ENCODE results near the gene EFHD2. TPM values are rescaled to one million over a fixed set of nuclear protein-coding genes. Genes with fewer than 3 reads are reported as not detected.
"Not testable (repeated sequence)": the region's sequence is repeated elsewhere in the genome, so short reads cannot be mapped to it uniquely, and the experiment has no call there.

EFHD2 gene
- total RNA-seq, 1 donor from 2014 or later: 52.4 TPM

DNA sequence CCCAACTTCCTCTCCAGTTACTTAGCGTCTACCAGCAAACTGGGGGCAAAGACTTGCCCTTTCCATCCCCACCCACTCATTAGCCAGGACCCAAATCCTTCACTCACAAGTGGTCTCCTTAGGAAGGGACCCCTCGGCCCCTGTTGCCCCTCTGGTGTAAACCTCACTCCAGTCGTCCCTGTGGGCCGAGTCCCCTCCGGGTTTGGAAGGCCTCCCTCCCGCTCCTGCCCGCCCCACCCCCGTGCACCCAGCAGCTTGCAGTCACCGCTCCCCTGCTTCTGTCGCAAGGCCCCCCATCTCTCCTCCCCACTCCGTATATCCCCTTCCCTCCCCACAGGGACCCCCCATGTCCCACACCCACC, 1.2 kb downstream of the EFHD2 start:
- no peak for DNase-seq (ENCODE audit: low spot score)

DNA sequence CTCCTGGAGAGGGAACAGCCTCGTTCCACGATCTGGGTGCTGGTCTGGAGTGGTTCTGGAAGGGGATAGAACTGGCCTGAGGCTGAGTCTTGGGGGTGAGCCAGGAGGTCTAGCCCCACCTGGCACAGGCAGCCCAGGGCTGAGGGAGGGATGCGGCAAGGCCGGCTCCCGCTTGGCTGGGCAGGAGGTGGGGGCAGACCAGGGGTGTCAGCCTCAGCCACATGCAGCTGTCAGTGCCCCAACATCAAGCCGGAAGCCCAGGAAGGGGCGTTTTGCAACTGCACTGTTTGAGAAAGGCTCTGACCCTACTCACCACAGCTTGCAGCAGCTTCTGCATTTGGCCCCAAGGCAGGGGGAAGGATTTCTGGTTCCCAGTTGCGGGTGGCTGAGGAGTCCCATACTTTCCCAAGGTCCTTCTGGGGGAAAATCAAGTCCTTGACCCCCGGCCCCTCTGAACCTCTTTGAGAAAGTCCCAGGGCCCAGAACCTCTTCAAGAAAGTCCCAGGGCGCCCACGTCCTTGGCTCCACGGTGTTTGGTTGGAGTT, 2.0 kb downstream of the EFHD2 start:
- no peak for DNase-seq (ENCODE audit: low spot score)

DNA sequence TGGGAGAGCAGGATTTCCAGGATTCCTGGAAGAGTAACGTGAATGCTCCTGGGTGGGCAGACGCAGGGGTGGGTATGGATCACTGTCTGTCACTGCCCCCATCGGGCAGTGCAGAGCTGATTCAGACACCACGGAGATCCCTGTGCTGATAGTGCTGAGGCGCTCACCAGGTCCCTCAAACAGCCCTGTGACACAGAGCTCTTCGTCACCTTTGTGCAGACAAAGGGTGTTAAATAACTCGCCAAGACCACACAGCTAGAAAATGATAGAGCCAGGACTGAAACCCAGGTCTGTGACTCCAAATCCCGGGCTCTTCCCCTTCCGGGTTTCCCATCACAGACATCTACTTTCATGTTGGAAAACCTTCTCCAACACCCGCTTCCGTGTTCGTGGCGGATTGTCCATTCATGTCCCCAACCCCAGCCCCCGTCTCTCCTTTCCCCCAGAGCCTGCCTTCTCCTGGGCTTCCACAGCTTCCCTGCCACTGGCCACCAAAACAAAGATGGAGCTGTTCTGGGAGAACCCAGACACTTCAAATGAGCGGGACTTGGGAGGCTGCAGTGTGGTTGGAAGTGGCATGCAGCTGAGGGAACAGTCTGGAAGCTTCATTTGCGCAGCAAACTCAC, 2.6 kb downstream of the EFHD2 start:
- no peak for DNase-seq (ENCODE audit: low spot score)

DNA sequence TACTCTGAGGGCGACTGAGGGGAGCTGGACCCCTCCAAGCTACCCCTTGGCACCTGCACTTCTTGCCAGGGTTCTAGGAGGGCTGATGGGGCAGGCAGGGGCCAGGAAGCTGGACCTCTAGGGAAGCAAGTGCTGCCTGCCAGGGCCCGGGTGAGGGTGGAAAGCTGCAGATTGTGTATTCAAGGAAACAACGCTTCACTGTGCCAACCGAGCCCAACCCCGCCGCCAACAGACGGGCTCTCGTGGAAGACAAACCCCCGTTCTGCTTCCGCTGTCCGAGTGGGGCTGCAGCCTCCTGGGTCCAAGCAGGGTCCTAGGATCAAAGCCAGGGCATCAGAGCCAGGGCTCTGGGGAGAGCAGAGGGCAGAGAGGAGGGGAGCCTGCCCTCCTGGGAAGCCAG, 3.2 kb downstream of the EFHD2 start:
- DNase-seq (ENCODE audit: low spot score): no peak

DNA sequence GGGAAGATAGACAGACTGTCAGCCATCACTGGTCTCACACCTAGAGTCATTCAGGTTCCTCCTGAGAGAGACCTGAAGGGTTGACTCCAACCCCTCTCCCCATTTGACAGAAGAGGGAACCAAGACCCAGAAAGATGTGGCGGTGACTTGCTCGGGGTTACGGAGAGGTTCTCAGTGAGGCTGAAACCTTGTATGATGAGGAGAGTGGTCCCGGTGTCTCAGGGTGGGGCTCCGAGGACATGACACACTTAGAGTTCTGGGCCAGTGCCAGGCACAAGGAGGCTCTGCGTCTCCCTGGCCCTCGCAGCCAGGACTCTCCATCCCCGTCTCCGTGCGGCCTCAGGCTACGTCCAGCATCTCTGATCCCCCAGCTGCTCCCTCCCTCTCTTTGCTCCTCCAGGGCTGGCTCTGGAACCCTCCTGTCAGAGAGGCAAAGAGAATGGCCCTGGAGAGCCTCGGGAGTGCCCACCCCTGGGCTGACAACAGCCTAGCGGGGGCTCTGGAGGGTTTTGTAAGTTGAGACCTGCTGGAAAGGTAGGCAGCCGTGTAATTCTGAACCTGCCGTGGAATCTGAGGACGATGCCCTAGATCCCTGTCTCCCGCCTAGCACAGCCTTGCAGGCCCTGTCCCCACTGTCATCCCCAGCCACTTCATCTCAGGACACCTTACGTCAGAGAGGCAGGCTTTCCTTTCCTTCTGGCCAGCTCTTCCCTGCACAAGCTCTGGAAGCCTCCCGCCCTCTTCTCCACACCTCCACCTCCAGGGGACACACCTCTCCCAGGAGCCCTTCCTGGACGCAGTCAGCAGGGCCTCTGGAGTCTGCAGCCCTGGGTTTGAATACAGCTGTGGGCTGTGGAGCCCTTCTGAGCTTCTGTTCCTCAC, 4.1 kb downstream of the EFHD2 start:
- no peak for DNase-seq (ENCODE audit: low spot score)

DNA sequence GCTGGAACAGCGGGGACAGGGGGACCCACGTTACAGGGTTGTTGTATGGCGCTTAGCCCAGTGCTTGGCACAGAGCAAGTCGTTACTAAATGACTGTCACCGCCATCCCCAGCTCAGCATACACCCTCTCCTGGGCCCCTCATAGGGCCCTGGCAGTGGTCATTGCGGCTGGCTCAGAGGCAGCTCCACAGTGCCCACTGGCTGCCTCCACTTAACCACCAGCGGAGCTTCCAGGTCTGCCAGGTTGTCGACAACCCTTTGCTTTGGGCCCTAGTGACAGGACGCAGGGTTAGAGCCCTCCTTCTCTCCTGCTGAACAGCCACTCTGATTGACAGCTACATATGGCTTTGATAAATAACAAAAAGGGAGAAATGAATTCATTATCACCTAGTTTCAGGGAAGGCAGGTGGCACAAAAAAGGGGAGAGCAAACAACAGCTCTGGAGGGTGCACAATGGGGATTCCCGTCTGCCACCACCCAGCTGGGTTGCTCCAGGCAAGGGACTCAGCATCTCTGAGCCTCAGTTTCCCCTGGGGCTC, 4.8 kb downstream of the EFHD2 start:
- DNase-seq (ENCODE audit: low spot score): no peak

DNA sequence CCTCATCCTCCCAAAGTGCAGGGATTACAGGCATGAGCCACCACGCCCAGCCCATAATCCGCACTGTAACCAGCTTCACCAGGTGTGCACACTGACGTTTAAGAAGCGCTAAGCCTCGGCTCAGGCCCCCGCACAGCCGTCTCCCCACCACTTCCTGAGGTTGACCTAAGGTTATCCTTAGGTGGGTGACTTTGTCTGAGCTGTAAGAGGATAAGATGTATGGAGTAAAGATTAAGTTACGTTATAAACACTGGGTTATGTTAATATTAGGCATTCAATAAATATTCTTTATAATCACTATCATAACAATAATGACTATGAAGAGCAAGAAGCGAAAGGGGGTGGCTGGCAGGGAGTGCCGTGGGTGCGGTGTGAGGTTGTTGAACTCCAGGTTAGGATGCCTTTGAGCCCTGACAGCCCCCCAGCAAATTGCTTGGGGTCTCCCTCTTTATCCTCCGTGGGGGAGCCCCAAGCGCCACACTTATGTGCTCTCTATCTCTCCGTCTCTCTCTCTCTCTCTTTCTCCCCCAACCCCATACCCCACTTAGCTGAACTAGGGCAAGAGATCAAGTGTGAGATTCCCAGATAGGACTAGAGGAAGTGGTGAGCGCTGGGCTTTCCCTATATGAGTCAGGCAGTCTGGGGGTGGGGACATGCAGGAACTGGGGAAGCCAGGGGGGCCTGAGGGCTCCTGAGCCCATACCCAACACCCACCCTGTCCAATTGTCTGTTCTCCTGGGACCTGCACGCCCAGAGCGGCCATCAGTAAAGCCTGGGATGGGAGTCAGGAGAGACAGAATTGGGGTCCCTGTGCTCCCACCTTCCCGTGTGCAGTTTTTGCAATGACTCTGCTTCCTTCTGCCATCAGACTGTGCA, 7.6 kb downstream of the EFHD2 start:
- no peak for DNase-seq (ENCODE audit: low spot score)

DNA sequence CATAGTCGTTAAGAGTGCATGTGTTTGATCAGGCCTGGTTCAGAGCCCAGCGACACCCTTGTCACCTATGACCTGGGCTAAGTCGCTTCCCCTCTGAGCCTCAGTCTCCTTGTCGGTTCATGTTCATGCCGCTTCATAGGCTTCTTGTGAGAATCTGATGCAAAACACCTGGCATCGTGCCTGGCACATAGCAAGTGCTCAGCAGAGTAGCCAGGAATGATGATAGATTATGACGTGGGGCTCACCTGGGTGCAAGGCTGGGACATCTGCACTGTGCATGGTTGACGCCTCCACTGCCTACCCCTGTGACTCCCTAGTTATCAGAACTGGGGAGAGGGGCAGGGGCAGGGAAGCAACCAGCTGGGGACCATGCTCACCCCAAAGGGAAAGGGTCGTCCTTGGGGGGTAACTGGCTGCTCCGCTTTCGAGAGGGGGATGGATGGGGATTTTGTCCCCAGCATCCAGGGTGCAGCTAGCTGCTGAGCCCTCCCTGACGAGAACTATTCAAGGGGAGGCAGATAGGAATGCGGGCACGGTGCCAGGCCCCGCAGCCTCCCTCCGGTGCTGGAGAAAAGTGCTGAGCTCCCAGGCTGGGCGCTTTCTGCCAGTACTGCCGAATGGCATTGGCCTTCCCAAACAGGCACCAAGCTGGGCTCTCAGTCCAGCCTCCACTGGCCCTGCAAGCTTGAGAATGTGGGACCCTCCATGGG, 9.3 kb downstream of the EFHD2 start:
- DNase-seq (ENCODE audit: low spot score): no peak

DNA sequence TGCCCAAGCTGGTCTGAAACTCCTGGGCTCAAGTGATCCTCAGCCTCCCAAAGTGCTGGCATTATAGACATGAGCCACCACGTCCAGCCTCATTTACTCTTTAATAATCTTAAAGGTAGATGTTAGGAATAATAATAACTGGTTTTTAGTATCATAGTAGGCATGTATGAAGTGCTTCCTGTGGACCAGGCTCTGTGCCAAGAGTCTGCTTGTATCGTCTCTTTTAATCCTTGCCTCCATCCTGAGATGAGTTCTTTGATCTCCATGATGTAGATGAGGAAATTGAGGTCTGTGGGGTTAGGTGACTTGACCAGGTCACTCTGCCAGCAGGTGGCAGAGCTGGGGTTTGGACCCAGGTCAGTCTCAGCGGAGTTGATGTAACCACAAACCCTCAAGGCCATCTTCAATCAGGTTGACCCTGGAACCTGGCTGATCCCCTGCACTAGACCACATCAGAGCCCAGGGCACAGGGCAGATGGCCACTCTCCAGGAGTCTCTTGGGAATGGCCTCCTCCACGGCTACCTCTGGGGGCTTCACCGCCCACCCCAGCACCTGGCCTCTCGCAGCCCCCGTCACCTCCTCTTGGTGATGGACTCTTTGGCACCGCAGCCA, 11.3 kb downstream of the EFHD2 start:
- DNase-seq (ENCODE audit: low spot score): no peak

DNA sequence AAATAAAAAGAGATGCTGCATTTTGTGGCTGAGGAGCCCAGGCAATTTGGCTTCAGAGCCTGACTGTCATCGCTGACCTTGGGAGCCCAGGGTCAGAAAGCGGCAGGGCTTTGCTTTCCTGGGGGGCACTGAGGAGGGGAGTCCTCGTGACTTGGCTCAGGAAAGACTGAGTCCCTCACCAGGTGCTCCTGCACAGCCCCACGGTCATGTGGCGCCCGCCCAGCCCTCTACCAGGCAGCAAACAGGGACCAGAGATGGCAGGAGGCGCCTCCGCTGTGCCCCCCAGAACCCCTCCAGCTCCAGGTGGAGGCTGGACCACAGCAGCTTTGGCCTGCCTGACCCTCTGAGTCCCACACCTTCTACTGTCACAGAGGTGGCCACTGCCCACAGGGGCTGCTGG, 13.2 kb downstream of the EFHD2 start:
- no peak for DNase-seq (ENCODE audit: low spot score)

DNA sequence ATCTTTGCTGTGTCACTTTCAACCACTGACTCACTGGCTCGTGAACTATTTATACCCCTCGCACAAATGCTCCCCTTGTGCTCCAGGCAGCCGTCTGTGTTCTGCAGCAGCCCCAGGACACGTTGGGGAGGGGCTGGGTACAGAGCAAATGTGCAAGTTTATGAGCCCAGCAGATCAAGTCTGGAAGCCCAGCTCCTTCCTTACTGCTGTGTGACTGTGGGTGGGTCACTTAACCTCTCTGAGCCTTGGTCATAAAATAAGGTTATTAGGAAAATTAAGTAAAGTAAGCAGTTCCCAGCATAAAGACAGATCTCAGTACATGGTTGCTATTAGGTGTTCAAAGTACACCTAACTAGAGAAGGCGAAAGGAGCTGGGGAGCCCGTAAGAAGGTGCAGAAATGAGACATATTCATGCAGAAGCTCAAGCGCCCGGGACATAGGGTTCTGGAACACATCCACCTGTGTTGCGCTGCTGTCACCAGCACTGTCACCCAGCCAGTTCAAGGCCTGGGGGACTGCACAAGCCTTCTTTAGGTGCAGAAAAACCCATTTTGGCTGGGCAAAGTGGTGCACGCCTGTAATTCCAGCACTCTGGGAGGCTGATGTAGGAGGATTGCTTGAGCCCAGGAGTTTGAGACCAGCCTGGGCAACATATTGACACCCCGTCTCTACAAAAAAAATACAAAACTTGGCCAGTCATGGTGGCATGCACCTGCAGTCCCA, 13.8 kb downstream of the EFHD2 start:
- no peak for DNase-seq (ENCODE audit: low spot score)

DNA sequence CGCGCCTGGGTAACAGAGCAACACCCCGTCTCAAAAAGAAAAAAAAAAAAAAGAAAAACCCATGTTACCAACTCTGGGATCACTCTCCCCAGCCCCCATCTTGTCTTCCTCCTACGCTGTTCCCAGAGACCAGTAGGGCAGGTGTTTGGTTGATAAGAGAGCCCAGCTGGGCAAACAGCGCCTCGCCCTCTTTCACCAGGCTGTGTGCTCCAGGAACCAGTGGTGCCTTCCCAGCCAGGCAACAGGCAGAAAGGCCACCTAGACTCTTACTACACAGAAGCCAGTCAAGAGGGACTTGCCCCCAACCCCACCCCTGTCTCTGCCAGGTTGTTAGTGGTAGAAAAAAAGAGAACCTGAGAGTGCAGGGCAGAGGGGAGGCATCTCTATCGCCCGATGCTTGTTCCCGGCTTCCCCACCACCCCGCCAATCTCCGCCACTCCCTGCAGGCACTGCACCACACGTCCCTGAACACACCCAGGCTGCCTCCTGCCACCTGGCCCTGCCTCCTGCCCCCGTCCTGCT, 14.5 kb downstream of the EFHD2 start:
- DNase-seq (ENCODE audit: low spot score): no peak

DNA sequence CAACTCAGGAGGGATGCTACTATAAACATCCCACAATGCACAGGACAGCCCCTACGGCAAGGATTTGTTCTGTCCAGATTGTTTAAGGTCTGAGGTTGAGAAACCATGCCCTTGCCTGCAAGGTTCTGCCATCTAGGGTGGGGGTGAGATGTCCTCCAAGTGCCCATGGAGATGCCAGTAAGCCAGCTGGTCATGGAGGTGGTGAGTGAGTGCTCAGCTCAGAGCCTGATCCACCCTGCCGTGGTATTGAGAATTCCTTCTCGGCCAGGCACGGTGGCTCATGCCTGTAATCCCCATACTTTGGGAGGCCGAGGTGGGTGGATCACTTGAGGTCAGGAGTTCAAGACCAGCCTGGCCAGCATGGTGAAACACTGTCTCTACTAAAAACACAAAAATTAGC, 15.3 kb downstream of the EFHD2 start:
- no peak for DNase-seq (ENCODE audit: low spot score)

DNA sequence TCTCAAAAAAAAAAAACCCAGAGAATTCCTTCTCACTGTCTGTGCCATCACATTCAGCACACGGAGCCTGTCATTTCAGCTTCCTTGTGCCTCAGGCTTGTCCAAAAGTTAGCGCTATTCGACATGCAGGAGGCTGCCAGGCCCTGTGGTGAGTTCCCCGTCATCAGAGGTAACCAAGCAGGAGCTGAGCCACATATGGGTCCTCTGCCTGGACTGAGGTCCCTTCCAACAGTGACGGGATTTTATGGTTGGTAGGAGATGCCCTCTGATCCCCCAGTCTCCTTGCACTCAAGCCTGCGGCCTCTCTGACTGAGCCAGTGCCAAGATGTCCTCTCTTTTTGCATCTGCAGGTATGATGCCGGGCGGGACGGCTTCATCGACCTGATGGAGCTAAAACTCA, 15.8 kb downstream of the EFHD2 start:
- no peak for DNase-seq (ENCODE audit: low spot score)

DNA sequence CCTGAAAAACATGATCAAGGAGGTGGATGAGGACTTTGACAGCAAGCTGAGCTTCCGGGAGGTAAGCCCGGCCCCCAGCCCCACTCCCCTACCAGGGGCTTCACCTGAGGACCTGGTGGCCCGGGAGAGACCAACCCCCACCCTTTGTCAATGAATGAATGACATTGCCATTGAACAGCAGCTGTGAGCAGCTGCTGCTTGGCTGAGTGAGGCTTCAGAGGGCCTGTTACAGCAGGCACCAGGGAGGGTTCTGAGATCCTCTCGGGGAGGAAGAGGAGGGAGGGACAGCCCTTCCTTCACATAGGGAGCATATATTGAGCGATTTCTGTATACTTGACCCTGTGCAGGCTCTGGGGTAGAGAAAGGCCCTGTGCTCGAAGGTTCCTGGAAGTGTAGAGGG, 16.3 kb downstream of the EFHD2 start:
- no peak for DNase-seq (ENCODE audit: low spot score)

DNA sequence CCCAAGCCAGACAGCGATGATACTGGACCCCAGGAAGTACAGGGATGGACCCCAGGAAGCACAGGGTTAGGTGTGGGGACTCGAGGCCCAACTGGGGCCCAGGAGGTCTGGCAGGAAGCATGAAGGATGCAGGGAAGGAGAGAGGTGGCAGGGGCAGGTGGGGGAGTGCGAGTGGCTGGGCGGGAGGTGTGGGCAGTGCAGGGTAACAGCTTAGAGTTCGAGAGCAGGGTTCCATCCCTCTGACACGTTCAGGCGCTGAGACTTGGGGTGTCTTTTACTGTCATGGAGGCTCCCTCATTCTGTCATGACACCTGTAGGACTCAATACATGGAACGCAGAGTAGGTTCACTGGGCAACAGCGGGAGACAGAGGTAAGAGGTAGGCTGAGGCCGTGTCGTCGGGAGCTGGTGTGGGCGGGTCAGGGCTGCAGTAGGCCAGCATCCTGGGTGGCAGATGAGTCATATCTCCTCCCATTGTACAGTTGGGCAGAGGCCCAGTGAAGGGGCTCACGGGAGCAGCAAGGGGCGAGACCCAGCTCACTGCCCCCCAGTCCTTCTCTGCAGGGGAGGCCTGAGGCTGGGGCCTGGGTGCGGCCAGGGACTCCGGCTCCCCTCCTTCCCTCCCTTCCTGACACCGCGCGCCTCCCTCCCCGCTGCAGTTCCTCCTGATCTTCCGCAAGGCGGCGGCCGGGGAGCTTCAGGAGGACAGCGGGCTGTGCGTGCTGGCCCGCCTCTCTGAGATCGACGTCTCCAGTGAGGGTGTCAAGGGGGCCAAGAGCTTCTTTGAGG, 17.0 kb downstream of the EFHD2 start:
- DNase-seq (ENCODE audit: low spot score): no peak

DNA sequence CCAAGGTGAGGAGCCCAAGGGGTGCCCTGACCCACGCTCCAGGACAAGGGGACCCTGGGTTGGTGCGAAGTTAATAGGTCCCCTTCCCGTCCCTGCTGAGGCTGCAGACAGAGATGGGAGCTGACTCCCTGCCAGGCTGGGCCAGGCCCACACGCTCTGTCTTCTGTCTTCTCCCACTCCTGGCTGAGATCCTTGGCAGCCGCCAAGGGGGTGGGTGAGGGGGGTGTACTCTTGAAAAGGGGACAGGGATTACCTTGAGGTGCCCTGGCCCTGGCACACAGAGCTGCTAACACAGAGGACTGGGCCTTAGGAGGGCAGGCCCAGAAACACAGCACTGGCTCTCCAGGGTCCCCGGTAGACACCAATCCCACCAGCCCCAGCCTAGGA, 17.6 kb downstream of the EFHD2 start:
- no peak for DNase-seq (ENCODE audit: low spot score)

DNA sequence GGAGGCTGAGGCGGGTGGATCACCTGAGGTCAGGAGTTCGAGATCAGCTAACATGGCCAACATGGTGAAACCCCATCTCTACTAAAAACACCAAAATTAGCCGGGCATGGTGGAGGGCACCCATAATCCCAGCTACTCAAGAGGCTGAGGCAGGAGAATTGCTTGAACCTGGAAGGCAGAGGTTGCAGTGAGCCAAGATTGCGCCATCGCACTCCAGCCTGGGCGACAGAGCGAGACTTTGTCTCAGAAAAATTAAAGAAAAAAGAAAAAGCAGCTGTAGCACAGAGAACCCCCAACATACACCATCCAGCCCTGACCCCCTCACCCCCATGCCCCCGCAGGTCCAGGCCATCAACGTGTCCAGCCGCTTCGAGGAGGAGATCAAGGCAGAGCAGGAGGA, 18.6 kb downstream of the EFHD2 start:
- not testable (repeated sequence) for DNase-seq (ENCODE audit: low spot score)
